Left ventricle myocardium inferior (tissue), 1 donor: Measurements from ENCODE around the gene KLHL29. TPM values are rescaled to one million over a fixed set of nuclear protein-coding genes. Genes with fewer than 3 reads are reported as not detected.

Experiments used
- DNase-seq: peaks from one replicate; pipeline ENCODE4 v3.0.0-alpha.2; 2020
- H3K27ac ChIP-seq: fragments of 200-600 bp; replicated peaks from 2 replicates; pipeline ENCODE4 v1.8.0; 2021
- H3K27me3 ChIP-seq: fragments of 200-600 bp; 2 replicates; pipeline ENCODE4 v1.8.0; 2021; ENCODE audit warnings: low read depth
- H3K36me3 ChIP-seq: fragments of 200-600 bp; 2 replicates; pipeline ENCODE4 v1.8.0; 2021
- H3K4me1 ChIP-seq: fragments of 200-600 bp; 2 replicates; pipeline ENCODE4 v1.8.0; 2021
- H3K4me3 ChIP-seq: fragments of 200-600 bp; 2 replicates; pipeline ENCODE4 v1.8.0; 2021; ENCODE audit warnings: mild to moderate bottlenecking, moderate library complexity
- H3K9me3 ChIP-seq: fragments of 200-600 bp; replicated peaks from 2 replicates; pipeline ENCODE4 v1.8.0; 2021
- intact Hi-C: fragments of 100-400 bp; cut with micrococcal nuclease; formaldehyde crosslinking; loops from one replicate; pipeline ENCODE4 v1.11.0; 2022
- total RNA-seq: library from RNA; stranded (reverse); fragmentation: NEBNext Ultra II Directional; extraction: Animal tissue kit (Norgen Biotek cat#: 25700); gene quantifications from one replicate; pipeline ENCODE4 v1.2.1, GENCODE V29; 2021
- TF ChIP-seq, protein P1 (sequence below): fragments of 200-600 bp; IDR thresholded peaks from 2 replicates; pipeline ENCODE4 v1.8.0; 2021; ENCODE audit warnings: antibody characterized with exemption, mild to moderate bottlenecking, borderline replicate concordance
- donor health status: DM: no; HTN: yes; CAD: no; lungs with severe emphysema.

Gene KLHL29
- total RNA-seq, 1 donor from 2014 or later: 1.1 TPM

DNA sequence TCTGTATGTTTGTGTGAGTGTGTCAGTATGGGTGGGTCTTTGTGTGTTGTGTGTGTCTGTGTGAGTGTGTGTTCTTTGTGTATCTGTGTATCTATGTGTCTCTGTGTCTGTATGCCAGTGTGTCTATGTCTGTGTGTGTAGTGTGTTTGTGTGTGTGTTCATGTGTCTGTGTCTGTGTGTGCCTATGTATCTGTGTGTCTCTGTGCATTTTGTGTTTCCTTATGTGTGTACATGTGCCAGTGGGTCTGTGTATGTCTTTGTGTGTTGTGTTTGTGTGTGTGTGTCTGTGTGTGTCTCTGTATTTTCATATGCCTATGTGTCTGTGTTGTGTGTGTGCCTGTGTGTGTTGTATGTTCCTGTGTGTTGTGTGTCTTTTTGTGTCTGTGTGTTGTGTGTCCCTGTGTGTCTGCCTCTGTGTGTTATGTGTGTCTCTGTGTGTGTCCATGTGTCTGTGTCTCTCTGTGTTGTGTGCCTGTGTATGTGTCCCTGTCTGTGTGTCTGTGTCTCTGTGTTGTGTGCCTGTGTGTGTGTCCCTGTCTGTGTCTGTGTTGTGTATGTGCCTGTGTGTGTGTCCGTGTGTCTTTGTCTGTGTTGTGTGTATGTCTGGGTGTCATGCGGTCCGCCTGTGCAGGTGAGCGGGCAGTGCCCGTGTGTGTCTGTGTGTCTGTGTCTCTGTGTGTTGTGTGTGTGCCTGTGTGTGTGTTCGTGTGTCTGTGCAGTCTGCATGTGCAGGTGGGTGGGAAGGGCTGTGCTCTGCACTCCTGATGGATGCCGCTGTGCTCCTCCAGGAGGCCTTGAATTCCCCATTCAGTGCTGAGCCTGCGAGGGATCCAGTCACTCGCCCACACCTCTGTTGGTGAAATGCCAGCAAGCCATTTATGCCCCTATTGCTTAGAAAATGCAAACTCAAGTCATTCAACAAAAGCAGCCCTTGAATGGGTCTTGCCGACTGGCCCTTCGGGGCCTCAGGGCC is 37.4 kb downstream of the KLHL29 start:
- Histone ChIP-seq H3K27ac (no peak overlapping the region), H3K36me3 (no peaks in the 10 kb centered on the region), H3K4me1 (peaks cover 22% of the 10 kb centered on the region), H3K4me3 (no peak overlapping the region), H3K9me3 (no peaks in the 10 kb centered on the region), H3K27me3 (no peaks in the 10 kb centered on the region)
- intact Hi-C loops: no loop called here
- TF ChIP-seq, protein P1, sequence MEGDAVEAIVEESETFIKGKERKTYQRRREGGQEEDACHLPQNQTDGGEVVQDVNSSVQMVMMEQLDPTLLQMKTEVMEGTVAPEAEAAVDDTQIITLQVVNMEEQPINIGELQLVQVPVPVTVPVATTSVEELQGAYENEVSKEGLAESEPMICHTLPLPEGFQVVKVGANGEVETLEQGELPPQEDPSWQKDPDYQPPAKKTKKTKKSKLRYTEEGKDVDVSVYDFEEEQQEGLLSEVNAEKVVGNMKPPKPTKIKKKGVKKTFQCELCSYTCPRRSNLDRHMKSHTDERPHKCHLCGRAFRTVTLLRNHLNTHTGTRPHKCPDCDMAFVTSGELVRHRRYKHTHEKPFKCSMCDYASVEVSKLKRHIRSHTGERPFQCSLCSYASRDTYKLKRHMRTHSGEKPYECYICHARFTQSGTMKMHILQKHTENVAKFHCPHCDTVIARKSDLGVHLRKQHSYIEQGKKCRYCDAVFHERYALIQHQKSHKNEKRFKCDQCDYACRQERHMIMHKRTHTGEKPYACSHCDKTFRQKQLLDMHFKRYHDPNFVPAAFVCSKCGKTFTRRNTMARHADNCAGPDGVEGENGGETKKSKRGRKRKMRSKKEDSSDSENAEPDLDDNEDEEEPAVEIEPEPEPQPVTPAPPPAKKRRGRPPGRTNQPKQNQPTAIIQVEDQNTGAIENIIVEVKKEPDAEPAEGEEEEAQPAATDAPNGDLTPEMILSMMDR: no peak
- DNase-seq: no peak

DNA sequence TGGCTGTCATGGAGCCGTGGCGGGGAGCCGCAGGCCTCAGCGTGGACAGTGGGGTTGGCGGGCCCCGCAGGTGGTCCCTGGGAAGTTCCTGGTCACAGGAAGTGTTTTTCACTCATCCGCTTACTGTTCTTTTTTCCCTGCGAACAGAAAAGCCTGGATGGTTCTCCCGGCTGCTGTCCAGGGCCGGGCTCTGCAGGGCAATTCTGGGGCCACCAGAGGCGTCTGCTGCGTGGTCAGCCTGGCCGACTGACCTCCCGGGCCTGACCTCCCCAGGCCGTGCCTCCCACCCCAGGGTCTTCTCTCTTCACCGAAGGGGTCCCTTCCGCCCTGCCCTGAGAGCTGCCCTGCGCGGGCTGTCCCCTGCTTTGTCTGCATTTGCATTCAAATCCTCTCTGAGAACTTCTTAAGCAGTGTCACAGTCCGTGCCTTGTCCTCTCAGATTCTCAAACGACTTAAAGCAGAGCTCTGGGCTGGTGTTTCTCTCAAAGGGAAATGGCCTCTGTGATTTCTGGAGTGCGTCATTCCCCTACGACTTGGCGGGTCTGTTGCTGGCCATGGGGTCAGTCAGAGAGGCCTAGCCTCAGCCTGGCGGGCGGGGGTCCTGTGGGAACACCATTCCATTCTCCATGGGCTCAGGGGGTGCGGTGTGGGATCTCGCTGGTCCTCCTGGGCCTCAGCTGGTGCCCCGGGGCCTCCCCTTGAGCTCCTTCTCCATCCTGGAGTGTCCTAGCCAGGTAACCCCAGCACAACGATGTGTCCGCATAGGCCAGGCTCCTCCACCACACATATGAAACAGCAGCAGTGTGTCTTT is 38.3 kb downstream of the KLHL29 start:
- Histone ChIP-seq H3K9me3 (no peaks in the 10 kb centered on the region), H3K36me3 (no peaks in the 10 kb centered on the region), H3K27ac (no peak overlapping the region), H3K4me3 (no peak overlapping the region), H3K27me3 (no peaks in the 10 kb centered on the region), H3K4me1 (peaks cover 22% of the 10 kb centered on the region)
- DNase-seq: no peak
- TF ChIP-seq, protein P1: no peak
- intact Hi-C loops: no loop called here

DNA sequence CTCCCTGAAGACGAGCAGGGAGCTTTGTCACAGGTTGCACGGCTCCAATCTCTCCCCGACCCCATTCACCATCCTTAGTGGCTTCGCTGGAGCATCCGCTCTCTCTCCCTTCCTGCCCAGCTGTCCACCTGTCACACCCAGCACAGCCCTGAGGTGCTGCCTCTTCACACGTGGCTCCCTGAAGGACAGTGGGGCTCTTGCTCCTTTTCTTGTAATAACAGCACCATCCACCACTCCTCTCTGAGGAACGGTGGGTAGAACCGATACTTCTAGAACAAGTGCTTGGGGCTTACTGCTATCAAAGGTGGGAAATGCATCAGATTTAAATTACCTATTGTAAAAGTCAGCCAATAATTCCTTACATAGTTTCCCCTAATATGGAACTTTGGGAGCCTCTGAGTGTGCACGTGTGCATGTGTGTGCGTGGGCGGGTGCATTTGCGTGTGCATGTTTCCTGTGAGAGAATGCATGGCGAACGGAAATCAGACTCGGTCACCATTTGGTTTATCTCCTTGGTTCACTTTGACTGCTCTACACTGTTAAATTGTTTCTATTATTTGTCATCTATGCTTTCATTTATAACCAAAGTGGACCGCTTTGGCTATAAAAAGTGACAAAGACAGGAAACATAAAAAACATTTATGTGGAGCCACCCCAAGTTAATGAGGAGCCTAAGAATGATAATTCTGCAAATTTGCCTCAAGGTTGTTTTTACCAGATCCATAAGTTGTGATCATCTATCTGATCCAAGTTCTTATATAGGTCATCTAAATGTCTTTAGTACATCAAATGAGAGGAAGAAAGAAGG is 39.1 kb downstream of the KLHL29 start:
- no peaks in the 10 kb centered on the region for H3K9me3 ChIP-seq
- peaks cover 22% of the 10 kb centered on the region for H3K4me1 ChIP-seq
- no peak for DNase-seq
- intact Hi-C loops: no loop called here
- H3K4me3 ChIP-seq: no peak overlapping the region
- H3K27me3 ChIP-seq: no peaks in the 10 kb centered on the region
- TF ChIP-seq, protein P1: no peak
- no peaks in the 10 kb centered on the region for H3K36me3 ChIP-seq
- no peak overlapping the region for H3K27ac ChIP-seq

DNA sequence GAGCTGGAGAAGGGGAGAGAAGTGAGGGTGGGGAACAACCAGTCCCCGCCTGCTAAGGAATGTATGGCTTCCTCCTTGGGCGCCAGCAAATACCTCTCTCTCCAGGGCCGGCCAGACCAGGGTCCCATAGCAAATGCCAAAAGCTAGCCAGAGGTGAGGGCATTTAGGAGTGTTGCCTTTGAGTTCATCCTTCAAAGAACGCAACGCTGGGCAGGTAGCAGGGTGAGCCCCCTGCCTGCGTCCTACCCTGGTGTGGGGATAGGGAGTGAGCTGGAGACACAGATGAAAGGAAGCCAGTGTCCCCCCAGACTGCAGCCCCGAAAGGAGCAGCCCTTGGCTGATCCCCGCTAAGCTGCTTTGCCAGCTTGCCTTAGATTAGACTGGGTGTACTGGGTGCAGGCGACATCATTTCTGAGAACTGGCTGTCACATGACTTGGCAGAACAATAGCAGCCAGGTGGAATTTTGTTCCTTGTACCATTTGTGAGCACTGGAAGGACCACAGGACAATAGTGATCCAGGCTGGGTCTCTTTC is 40.4 kb downstream of the KLHL29 start:
- H3K4me1 ChIP-seq: peaks cover 22% of the 10 kb centered on the region
- no peak overlapping the region for H3K27ac ChIP-seq
- H3K27me3 ChIP-seq: no peaks in the 10 kb centered on the region
- H3K9me3 ChIP-seq: no peaks in the 10 kb centered on the region
- no peak for DNase-seq
- no peak overlapping the region for H3K4me3 ChIP-seq
- TF ChIP-seq, protein P1: no peak
- intact Hi-C loops: no loop called here
- no peaks in the 10 kb centered on the region for H3K36me3 ChIP-seq

DNA sequence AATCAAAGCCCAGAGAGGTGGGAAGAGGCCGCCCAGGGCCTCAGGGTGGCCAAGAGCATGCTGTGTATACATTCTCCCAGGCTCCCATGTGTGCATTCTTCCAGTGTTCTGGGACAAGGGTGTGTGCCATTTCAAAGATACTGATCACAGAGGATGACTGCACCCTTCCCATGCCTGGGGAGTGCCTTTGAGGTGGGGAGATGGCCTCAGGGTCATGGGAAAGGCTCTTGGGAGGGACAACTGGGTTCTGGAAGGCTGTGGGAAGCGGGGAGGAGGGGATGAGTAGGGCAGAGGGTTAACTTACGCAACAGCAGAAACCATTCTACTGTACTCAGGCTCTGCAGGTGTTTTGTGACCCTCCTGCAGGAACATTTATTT is 40.9 kb downstream of the KLHL29 start:
- intact Hi-C loops: no loop called here
- TF ChIP-seq, protein P1: no peak
- no peaks in the 10 kb centered on the region for H3K9me3 ChIP-seq
- no peaks in the 10 kb centered on the region for H3K27me3 ChIP-seq
- no peaks in the 10 kb centered on the region for H3K36me3 ChIP-seq
- peak overlapping the region; percentile 46 for H3K27ac ChIP-seq
- no peak for DNase-seq
- H3K4me3 ChIP-seq: no peak overlapping the region
- H3K4me1 ChIP-seq: peaks cover 22% of the 10 kb centered on the region
